Adipocyte (in vitro differentiated cells): ENCODE results near the gene CA9.
"Not testable (repeated sequence)": the region's sequence is repeated elsewhere in the genome, so short reads cannot be mapped to it uniquely, and the experiment has no call there.

Experiments used
- DNase-seq: peaks from one replicate; pipeline ENCODE4 v3.0.0-alpha.2; 2015; ENCODE audit warnings: low read depth
- H3K27me3 ChIP-seq: replicated peaks from 2 replicates; pipeline ENCODE4 v1.7.0; 2013; ENCODE audit warnings: mild to moderate bottlenecking, low read length, moderate library complexity; ENCODE audit not compliant: control insufficient read depth, insufficient read depth
- H3K36me3 ChIP-seq: 2 replicates; pipeline ENCODE4 v1.7.0; 2013; ENCODE audit warnings: low read length, mild to moderate bottlenecking, moderate library complexity; ENCODE audit not compliant: control insufficient read depth, insufficient read depth, severe bottlenecking
- H3K4me1 ChIP-seq: 2 replicates; pipeline ENCODE4 v1.7.0; 2013; ENCODE audit warnings: mild to moderate bottlenecking, low read length, moderate library complexity; ENCODE audit not compliant: control insufficient read depth, insufficient read depth
- H3K4me3 ChIP-seq: 2 replicates; pipeline ENCODE4 v1.7.0; 2013; ENCODE audit warnings: mild to moderate bottlenecking, low read length, moderate library complexity
- H3K9ac ChIP-seq: 2 replicates; pipeline ENCODE4 v1.7.0; 2013; ENCODE audit warnings: mild to moderate bottlenecking, low read length, moderate library complexity
- H3K9me3 ChIP-seq: 2 replicates; pipeline ENCODE4 v1.7.0; 2013; ENCODE audit warnings: mild to moderate bottlenecking, low read length, moderate library complexity; ENCODE audit not compliant: control insufficient read depth

Gene CA9

GRCh38 chr9:35640431-35640830, 33.3 kb upstream of the CA9 start:
- H3K4me3 ChIP-seq, DNase-seq, H3K9ac ChIP-seq, H3K9me3 ChIP-seq, H3K27me3 ChIP-seq, H3K36me3 ChIP-seq: not testable (repeated sequence)
- peaks cover 40% of the 10 kb centered on the region for H3K4me1 ChIP-seq

DNA sequence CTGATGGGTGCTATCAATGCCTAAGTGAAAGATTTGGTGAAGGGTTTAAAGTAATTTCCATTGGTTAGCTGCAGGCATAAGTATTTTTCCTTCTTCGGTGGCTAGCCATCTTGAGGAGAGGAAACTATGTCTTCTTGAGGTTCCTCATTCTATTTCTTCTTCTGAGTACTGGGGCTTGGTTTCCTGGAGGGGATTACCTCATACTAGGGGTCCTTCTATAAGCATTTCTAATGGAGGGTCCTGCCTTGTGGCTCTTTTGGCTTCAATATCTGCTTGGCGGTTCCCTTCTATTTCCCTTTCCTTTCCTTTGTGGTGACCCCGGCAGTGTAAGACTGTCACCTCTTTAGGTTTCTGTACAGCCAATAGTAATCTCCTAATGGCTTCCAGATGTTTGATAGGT, 32.2 kb upstream of the CA9 start:
- H3K4me3 ChIP-seq, H3K9me3 ChIP-seq, H3K27me3 ChIP-seq, DNase-seq, H3K9ac ChIP-seq, H3K36me3 ChIP-seq: not testable (repeated sequence)
- peaks cover 42% of the 10 kb centered on the region for H3K4me1 ChIP-seq

- H3K9ac ChIP-seq, result no peak overlapping the region
- H3K4me1 ChIP-seq, result peaks cover 54% of the 10 kb centered on the region
- no peaks in the 10 kb centered on the region for H3K36me3 ChIP-seq
- no peaks in the 10 kb centered on the region for H3K27me3 ChIP-seq
- no peak overlapping the region for H3K4me3 ChIP-seq
- DNase-seq, result no peak
- no peaks in the 10 kb centered on the region for H3K9me3 ChIP-seq
Measured at GRCh38 chr9:35643046-35643445, 30.7 kb upstream of the CA9 start.

GRCh38 chr9:35645736-35646135, 28.0 kb upstream of the CA9 start:
- DNase-seq, H3K9me3 ChIP-seq, H3K36me3 ChIP-seq, H3K27me3 ChIP-seq: not testable (repeated sequence)
- Histone ChIP-seq H3K4me3 (peak overlapping the region; percentile 86), H3K9ac (peak overlapping the region; percentile 91), H3K4me1 (peaks cover 71% of the 10 kb centered on the region)

DNA sequence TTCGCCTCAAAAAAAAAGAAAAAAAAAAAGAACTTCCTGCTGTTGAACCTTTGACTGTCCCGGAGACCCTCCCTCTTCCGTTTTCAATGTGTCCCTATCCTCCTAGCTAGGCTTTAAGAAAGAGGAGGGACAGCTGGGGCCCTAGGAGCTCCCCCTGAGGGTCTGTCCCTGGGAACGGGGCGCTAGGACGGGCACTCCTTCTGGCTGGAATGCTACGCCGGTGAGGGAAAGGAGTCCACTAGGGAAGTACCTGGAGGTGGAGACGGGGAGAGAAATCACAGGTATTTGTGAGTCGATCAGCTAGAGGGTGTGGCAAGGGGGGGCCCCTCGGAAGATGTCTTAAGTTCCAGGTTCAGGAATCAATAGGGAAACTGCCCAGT, 27.6 kb upstream of the CA9 start:
- H3K36me3 ChIP-seq, result no peaks in the 10 kb centered on the region
- H3K4me3 ChIP-seq, result peak overlapping the region; percentile 86
- H3K9me3 ChIP-seq, result no peaks in the 10 kb centered on the region
- peak overlapping the region; percentile 91 for H3K9ac ChIP-seq
- H3K4me1 ChIP-seq, result peaks cover 75% of the 10 kb centered on the region
- no peaks in the 10 kb centered on the region for H3K27me3 ChIP-seq
- DNase-seq, result peak; percentile 56

DNA sequence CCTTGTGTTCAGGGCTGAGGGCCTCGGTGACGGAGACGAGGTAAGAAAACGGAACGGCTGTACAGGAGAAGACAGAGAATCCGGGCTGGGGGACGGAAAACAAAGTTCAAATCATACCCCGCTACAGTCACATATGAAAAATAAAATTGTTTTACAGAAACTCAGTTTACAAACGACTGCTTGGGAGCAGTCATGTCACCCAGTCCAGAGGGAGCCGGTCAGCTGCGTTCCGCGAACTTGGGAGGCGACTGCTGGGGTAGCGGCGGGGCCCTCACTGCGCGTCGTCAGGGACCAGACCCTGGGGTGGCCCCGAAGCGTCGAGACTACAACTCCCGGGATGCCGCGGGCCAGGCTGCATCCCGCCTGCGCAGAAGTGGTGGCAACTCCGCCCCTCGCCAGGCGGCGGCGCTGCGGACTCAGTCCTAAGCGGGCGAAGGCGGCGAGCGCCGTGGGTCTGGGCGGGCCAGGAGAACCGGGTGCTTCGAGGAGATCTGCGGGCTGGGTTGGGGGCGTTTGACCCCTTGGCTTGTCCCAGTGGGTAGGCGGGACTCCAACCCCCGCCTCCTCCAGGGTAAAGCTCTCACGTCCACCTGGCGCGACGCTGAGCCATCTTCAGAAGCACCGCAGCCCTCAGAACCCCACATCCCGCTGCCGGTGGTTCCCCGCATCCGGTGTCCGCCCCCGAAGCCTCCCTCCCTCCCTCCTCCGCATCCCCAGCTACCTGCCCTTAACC, 27.0 kb upstream of the CA9 start:
- peaks cover 80% of the 10 kb centered on the region for H3K4me1 ChIP-seq
- peak; percentile 98 for DNase-seq
- H3K9me3 ChIP-seq, result no peaks in the 10 kb centered on the region
- H3K36me3 ChIP-seq, result no peaks in the 10 kb centered on the region
- peak overlapping the region; percentile 86 for H3K4me3 ChIP-seq
- H3K9ac ChIP-seq, result peak overlapping the region; percentile 91
- H3K27me3 ChIP-seq, result no peaks in the 10 kb centered on the region

- peak overlapping the region; percentile 67 for H3K4me3 ChIP-seq
- H3K4me1 ChIP-seq, result peaks cover 76% of the 10 kb centered on the region
- no peak for DNase-seq
- H3K27me3 ChIP-seq, result no peaks in the 10 kb centered on the region
- H3K9ac ChIP-seq, result peak overlapping the region; percentile 82
- H3K36me3 ChIP-seq, result no peaks in the 10 kb centered on the region
- no peaks in the 10 kb centered on the region for H3K9me3 ChIP-seq
Measured at GRCh38 chr9:35649431-35650340, 24.0 kb upstream of the CA9 start.

DNA sequence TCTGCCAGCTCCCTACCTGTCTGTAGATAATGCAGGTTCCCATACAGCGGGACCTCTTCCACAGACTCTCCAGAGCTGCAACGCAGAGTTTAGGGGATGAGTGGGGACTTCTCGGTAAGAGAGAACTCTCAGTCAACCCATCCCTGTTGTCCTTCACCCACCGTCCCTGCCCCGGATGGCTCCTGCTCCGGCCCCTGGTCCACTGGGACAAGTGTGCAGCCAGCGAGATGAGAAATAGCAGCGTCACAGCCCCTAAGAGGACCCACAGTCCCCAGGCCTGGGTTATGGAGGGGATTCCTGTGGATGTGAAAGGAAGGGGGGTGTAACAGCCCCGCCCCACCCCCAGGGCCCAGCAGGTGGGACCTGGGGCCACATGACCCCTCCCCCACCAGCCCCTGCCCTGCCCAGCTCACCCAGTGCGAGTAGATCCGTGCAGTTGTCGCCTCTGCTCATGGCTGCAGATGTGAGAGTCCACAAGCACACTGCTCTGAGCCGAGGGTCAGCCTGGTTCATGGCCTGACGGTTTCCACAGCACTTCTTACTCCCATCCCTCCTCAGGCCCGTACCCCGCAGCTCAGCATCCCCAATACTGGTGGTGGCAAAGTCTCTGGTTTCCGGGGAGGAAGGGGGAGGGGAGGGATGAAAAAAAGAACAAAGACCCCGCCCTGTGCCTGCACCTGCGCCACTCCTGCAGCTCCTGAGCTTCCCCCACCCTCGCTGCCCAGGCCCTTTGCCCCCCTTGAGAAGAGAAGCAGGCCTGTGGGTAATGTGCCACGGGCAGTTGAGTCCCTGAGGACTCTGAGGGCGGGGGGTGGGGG, 23.2 kb upstream of the CA9 start, which contains the start of gene SIT1:
TSS of gene SIT1 (minus strand) at position 591 of the 818 bp plus-strand sequence. CDS start at position 513, 78 bp downstream.
- H3K4me3 ChIP-seq, result peak within 1 kb of the TSS; percentile 67
- H3K36me3 ChIP-seq, result no peaks in the 10 kb centered on the region
- no peak for DNase-seq
- peaks cover 68% of the 10 kb centered on the region for H3K4me1 ChIP-seq
- H3K9ac ChIP-seq, result peak within 1 kb of the TSS; percentile 82
- H3K27me3 ChIP-seq, result no peaks in the 10 kb centered on the region
- H3K9me3 ChIP-seq, result no peaks in the 10 kb centered on the region

- Histone ChIP-seq H3K36me3 (no peaks in the 10 kb centered on the region), H3K9ac (peak overlapping the region; percentile 82), H3K9me3 (no peaks in the 10 kb centered on the region), H3K4me1 (peaks cover 61% of the 10 kb centered on the region), H3K27me3 (no peaks in the 10 kb centered on the region), H3K4me3 (no peak overlapping the region)
- peak; percentile 85 for DNase-seq
Measured at GRCh38 chr9:35651956-35652828, 21.5 kb upstream of the CA9 start.

DNA sequence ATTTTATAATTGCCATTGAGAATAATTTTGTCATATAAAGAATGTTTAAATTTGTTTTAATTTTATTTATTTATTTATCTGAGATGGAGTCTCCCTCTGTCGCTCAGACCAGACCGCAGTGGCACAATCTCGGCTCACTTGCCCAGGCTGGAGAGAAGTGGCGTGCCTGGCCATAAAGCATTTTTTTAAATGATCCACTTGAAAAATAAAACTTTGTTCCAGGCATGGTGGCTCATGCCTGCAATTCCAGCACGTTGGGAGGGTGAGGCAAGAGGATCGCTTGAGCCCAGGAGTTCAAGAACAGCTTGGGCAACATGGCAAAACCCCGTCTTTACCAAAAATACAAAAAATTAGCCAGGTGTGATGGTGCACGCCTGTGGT, 20.9 kb upstream of the CA9 start:
- H3K27me3 ChIP-seq, result no peaks in the 10 kb centered on the region
- peak; percentile 16 for DNase-seq
- no peaks in the 10 kb centered on the region for H3K36me3 ChIP-seq
- H3K4me3 ChIP-seq, result no peak overlapping the region
- H3K9me3 ChIP-seq, result no peaks in the 10 kb centered on the region
- peak overlapping the region; percentile 73 for H3K9ac ChIP-seq
- H3K4me1 ChIP-seq, result peaks cover 58% of the 10 kb centered on the region
